ENCODE results near the gene CLASP1.
A peak's percentile ranks its signal among the peaks of the same experiment; 100 is the strongest.

The CLASP1 gene

DNA sequence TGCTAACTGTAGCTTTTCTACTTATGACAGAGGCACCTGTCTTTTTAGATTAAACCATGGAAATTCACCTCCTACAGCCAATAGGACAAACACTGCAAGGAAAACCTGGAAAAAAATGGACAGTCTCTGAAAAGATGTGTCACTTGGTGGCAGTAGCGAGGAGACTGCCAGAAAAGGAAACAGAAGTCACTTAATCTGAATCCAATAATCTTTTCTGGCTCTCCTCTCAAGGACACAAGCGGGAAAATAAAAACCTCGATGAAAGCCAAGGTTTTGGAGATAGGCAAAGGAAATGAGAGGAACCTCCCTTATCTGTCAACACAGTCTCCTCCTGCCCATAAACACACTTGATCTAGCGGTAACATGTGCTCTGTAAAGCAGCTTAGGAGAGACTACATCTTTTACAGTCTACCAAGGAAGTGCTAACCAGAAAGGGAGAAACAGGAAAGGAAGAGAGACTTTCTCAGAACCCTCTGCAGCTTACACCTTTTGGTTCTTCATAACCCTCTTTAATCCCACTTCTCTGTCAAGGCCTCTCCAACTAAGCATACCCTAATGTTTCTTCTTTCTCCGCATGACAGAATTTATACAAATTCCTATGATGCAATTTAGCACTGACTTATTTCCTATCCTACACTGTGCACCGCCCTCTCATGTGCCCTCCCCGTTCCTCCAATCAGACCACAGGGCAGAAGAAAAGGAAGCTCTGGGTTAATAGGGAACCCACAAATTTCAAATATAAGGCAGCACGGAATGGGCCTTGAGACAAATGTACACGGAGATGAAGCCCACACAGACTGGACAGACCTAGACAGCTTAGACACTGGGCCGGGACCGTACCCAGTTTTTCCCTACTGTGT, 52.8 kb downstream of the CLASP1 start:
- DNase-seq (ENCODE audit: low spot score in 2 of 2), result peak; percentile 12 to 29
- H3K9me3 Mint-ChIP-seq, result no peaks in the 10 kb centered on the region

DNA sequence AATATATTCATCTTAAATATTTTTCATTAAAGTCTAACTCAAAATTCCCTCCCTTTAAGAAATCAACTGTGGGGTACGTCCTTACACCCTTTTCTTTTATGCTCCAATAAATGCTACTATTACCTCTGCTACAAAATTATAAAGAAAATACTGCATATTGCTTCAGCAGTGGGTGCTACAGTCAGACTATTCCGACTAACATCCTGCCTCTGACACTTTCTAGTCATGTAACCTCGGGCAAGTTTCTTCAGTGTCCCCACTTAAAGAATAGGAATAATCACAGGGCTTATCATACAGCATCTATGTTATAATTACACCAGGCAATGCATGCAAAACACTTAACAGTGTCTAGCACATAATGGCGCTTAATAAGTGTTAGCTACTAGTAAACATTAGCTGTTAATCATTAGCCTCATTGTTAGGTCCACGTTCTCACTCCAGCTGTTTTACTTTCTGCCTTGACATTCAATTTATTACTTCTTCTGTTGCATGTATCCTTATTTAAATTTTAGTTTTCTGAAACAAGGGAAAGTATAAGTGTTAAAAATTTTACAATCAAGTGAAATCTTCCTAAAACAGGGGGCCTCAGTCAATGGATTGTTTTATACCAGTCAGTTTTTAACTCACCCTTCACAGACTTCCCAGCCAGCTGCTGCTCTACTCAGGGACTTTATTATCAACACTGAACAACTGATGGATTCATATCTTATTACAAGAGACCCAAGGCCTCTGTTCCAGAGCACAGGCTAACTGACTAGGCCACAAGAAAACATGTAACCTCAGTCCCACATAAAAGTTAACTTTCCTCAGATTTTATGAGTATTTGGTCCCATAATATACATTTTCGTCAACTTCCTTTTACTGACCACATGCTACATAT, 54.0 kb downstream of the CLASP1 start:
- H3K27me3 Mint-ChIP-seq, result no peaks in the 10 kb centered on the region
- ATAC-seq (ENCODE audit: low read depth) (no peak), DNase-seq (ENCODE audit: low spot score in 2 of 2) (no peak)
- H3K4me1 Mint-ChIP-seq, result peaks cover 26% of the 10 kb centered on the region
- no peaks in the 10 kb centered on the region for H3K9me3 Mint-ChIP-seq
- peaks cover 3% of the 10 kb centered on the region for H3K36me3 Mint-ChIP-seq
- H3K4me3 Mint-ChIP-seq, result no peak overlapping the region
- H3K27ac Mint-ChIP-seq, result peak overlapping the region; percentile 68

More for the DNA sequence above, 52.8 kb downstream of the CLASP1 start:
- Mint-ChIP-seq H3K27ac (peak overlapping the region; percentile 68), H3K4me1 (peaks cover 30% of the 10 kb centered on the region), H3K27me3 (no peaks in the 10 kb centered on the region), H3K4me3 (peak overlapping the region; percentile 28), H3K36me3 (peaks cover 3% of the 10 kb centered on the region)
- ATAC-seq (ENCODE audit: low read depth), result peak; percentile 94

DNA sequence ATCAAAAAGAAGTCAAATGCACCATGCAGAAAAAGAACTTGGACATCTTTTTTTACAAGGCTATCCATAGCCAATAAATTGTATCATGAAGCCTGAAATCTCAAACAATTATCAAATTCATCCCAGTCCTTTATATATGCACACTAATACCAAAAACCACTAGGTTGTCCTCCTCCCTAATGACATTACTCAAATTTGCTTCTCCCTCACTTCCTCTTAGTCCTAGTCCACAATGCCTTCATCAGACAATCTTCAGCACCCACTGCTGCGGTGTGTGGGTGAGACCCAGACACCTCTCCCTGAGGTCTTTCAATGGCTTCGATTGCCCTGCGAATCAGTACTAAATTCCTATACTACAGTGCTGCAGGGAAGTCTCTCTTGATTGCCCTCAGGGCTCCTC, 58.1 kb downstream of the CLASP1 start:
- Mint-ChIP-seq H3K27ac (peak overlapping the region; percentile 51), H3K4me3 (no peak overlapping the region), H3K4me1 (peaks cover 22% of the 10 kb centered on the region), H3K36me3 (peaks cover 10% of the 10 kb centered on the region), H3K27me3 (no peaks in the 10 kb centered on the region), H3K9me3 (no peaks in the 10 kb centered on the region)
- ATAC-seq (ENCODE audit: low read depth) (no peak), DNase-seq (ENCODE audit: low spot score in 2 of 2) (no peak)

DNA sequence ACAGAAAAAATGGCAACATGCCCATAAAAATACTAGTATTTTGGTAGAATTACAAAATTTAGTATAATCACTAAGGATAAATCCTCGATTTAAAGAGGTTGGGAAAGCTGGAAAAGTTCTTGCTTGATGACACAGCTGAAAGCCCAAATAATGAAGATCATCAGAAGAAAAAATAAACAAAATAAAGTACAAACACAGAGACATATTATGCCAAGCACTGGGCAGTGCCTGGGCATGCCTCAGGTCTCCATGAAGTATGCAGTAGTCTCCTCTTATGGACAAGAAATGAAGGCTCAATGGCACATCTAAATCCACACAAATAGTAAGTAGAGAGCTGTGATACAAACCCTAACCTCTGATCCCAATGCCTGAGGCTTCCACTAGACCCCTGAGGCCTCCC, 60.9 kb downstream of the CLASP1 start:
- H3K4me3 Mint-ChIP-seq, result no peak overlapping the region
- H3K27ac Mint-ChIP-seq, result no peak overlapping the region
- peaks cover 15% of the 10 kb centered on the region for H3K36me3 Mint-ChIP-seq
- H3K4me1 Mint-ChIP-seq, result peaks cover 23% of the 10 kb centered on the region
- no peak for ATAC-seq (ENCODE audit: low read depth)
- no peaks in the 10 kb centered on the region for H3K27me3 Mint-ChIP-seq
- DNase-seq (ENCODE audit: low spot score in 2 of 2), result no peak
- no peaks in the 10 kb centered on the region for H3K9me3 Mint-ChIP-seq

DNA sequence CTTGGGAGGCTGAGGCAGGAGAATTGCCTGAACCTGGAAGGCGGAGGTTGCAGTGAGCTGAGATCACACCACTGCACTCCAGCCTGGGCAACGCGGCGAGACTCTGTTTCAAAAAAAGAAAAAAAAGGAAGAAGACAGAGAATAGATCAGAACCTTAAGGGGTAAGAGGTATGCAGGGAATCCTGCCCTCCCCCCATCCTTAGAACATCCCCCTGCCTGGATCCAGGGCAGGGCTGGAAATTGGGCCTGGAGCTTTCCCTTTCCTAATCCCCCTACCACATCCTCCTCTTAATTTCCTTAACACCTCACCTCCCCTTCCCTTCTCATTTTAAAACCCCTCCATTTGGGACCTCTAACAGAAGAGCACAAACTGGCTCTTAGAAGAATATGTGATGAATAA, 62.1 kb downstream of the CLASP1 start:
- H3K4me3 Mint-ChIP-seq, result no peak overlapping the region
- H3K27ac Mint-ChIP-seq, result no peak overlapping the region
- H3K36me3 Mint-ChIP-seq, result peaks cover 16% of the 10 kb centered on the region
- DNase-seq (ENCODE audit: low spot score in 2 of 2) (no peak), ATAC-seq (ENCODE audit: low read depth) (no peak)
- H3K9me3 Mint-ChIP-seq, result no peaks in the 10 kb centered on the region
- no peaks in the 10 kb centered on the region for H3K27me3 Mint-ChIP-seq
- peaks cover 27% of the 10 kb centered on the region for H3K4me1 Mint-ChIP-seq

DNA sequence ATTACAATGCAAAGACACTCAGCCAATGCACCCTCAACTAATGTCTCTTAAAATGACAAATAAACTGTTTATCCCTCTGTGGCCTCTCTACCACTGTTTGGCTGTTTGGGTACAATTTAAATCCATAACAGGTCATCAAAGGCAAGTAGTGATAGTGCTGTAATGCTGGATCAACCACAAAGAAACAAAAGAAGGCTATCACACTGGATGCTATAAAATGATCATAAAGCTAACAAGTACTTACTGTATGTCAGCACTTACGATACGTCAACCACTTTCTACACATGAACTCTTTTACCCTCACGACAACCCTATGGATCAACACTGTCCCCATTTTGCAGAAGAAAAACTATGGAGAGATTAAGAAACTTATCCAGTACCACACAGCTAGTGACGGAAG, 64.5 kb downstream of the CLASP1 start:
- no peaks in the 10 kb centered on the region for H3K9me3 Mint-ChIP-seq
- H3K4me1 Mint-ChIP-seq, result peaks cover 19% of the 10 kb centered on the region
- no peaks in the 10 kb centered on the region for H3K27me3 Mint-ChIP-seq
- ATAC-seq (ENCODE audit: low read depth), result no peak
- H3K4me3 Mint-ChIP-seq, result no peak overlapping the region
- no peak overlapping the region for H3K27ac Mint-ChIP-seq
- DNase-seq (ENCODE audit: low spot score in 2 of 2), result no peak
- H3K36me3 Mint-ChIP-seq, result peaks cover 15% of the 10 kb centered on the region

DNA sequence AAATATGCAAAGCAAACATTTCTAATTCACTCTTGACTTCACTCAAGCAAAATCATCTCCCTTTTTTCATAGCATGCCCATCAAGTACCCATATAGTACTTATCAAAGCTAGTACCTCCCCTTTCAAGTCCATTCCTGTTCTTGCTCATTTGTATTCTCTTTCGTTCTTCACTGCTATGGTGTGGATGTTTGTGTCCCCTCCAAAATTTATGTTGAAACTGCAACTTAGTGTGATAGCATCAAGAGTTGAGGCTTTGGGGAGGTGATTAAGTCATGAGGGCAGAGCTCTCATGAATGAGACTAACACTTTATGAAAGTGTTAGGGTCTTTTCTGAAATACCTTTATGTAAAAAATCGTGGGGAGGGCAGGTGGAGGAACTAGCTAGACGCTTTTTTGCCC, 65.7 kb downstream of the CLASP1 start:
- H3K4me3 Mint-ChIP-seq, result no peak overlapping the region
- no peak overlapping the region for H3K27ac Mint-ChIP-seq
- ATAC-seq (ENCODE audit: low read depth) (no peak), DNase-seq (ENCODE audit: low spot score in 2 of 2) (no peak)
- no peaks in the 10 kb centered on the region for H3K9me3 Mint-ChIP-seq
- H3K36me3 Mint-ChIP-seq, result peaks cover 14% of the 10 kb centered on the region
- H3K27me3 Mint-ChIP-seq, result no peaks in the 10 kb centered on the region
- peaks cover 22% of the 10 kb centered on the region for H3K4me1 Mint-ChIP-seq

DNA sequence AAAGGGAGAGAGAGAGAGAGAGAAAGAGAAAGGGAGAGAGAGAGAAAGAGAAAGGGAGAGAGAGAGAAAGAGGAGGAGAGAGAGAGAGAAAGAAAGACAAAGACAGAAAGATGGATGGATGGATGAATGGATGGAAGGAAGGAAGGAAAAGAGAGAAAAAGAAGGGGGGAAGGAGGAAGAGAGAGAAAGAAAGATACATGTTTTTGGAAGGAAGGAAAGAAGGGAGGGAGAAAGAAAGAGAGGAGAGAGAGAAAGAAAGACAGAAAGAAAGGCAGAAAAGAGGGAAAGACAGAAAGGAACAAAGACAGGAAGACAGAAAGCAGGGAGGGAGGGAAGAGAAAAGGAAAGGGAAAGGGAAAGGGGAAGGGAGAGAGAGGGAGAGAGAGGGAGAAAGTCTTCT, 67.0 kb downstream of the CLASP1 start:
- Mint-ChIP-seq H3K9me3 (no peaks in the 10 kb centered on the region), H3K27ac (no peak overlapping the region), H3K4me1 (peaks cover 21% of the 10 kb centered on the region), H3K4me3 (no peak overlapping the region), H3K27me3 (no peaks in the 10 kb centered on the region), H3K36me3 (peaks cover 10% of the 10 kb centered on the region)
- no peak for ATAC-seq (ENCODE audit: low read depth)
- DNase-seq (ENCODE audit: low spot score in 2 of 2), result no peak

DNA sequence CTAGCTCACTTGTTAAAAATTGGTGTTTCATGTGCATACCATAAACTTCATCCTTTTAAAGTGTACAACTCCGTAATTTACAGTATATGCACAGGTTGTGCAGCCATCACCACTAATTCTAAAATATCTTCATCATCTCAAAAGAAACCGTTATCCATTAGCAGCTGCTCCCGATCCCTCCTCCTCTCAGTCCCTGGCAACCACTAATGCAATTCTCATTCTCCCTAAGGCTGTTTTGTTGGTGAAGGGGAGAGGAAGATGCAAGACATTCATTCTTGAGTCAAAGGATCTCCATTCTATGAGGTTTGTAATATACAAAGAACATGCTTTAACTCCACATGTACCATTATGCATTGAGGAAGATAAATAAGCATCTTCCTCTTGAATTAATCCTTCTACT, 70.0 kb downstream of the CLASP1 start:
- H3K36me3 Mint-ChIP-seq, result peaks cover 6% of the 10 kb centered on the region
- ATAC-seq (ENCODE audit: low read depth) (no peak), DNase-seq (ENCODE audit: low spot score in 2 of 2) (no peak)
- no peak overlapping the region for H3K27ac Mint-ChIP-seq
- no peak overlapping the region for H3K4me3 Mint-ChIP-seq
- no peaks in the 10 kb centered on the region for H3K27me3 Mint-ChIP-seq
- peaks cover 20% of the 10 kb centered on the region for H3K4me1 Mint-ChIP-seq
- H3K9me3 Mint-ChIP-seq, result no peaks in the 10 kb centered on the region

DNA sequence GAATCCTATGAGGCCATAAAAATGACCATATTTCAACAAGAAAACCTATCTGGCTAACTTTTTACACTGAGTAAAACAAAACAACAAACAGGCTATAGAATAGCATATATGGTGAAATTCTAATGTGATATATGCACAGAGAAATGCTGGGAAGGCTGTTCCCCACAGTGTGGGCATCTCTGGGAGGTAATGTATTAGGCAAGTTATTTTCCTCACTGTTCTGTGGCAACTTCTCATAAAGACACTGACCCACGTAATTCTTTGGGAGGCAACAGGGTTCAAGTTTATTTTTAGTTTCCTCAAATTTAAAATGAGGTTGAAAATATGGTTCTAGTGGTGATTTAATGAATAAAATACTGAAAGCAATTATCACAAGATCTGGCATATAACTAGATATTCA, 71.9 kb downstream of the CLASP1 start:
- H3K36me3 Mint-ChIP-seq, result peaks cover 5% of the 10 kb centered on the region
- DNase-seq (ENCODE audit: low spot score in 2 of 2) (no peak), ATAC-seq (ENCODE audit: low read depth) (no peak)
- no peak overlapping the region for H3K27ac Mint-ChIP-seq
- H3K9me3 Mint-ChIP-seq, result no peaks in the 10 kb centered on the region
- no peaks in the 10 kb centered on the region for H3K27me3 Mint-ChIP-seq
- no peak overlapping the region for H3K4me3 Mint-ChIP-seq
- peaks cover 14% of the 10 kb centered on the region for H3K4me1 Mint-ChIP-seq

DNA sequence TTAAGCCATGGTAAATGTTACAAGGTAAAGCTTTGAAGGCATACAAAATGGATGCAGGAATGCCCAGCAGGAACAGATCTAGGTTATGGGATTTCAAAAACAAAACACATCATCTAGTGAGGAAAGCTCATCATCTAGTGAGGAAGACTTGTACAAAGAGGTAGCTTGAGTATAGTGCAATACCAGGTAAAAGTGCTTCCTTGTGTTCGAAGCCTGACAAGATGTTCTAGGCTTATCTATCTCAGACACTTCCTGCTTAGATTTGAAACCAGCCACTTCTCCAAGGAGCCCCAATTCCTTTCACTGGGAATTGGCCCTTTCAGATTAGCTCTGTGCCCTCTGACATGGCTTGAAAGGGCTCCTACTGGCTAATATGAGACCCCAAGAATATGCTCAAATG, 73.0 kb downstream of the CLASP1 start:
- H3K9me3 Mint-ChIP-seq, result no peaks in the 10 kb centered on the region
- H3K27me3 Mint-ChIP-seq, result no peaks in the 10 kb centered on the region
- ATAC-seq (ENCODE audit: low read depth) (no peak), DNase-seq (ENCODE audit: low spot score in 2 of 2) (no peak)
- H3K36me3 Mint-ChIP-seq, result peaks cover 6% of the 10 kb centered on the region
- H3K27ac Mint-ChIP-seq, result no peak overlapping the region
- peaks cover 14% of the 10 kb centered on the region for H3K4me1 Mint-ChIP-seq
- no peak overlapping the region for H3K4me3 Mint-ChIP-seq

DNA sequence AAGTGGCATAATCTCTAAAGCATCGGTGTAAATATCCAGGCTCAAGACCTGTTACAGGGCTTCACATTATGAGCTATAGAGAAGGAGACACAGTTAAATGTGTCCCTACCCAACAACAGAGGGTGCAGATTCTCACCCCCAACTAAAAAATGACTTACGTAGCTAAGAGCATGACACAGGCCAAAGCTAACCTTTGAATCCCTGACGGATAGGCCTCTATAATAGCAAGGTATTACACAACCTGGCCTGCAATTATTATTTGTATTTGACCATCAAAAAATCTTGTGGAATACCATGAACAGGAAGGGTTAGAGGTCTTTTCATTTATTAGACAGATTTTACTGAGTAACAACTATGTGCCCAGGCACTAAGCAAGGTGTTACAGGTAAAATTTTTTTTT, 73.5 kb downstream of the CLASP1 start:
- Mint-ChIP-seq H3K9me3 (no peaks in the 10 kb centered on the region), H3K27ac (no peak overlapping the region), H3K27me3 (no peaks in the 10 kb centered on the region), H3K4me3 (no peak overlapping the region), H3K4me1 (peaks cover 13% of the 10 kb centered on the region), H3K36me3 (peaks cover 6% of the 10 kb centered on the region)
- DNase-seq (ENCODE audit: low spot score in 2 of 2) (no peak), ATAC-seq (ENCODE audit: low read depth) (no peak)

DNA sequence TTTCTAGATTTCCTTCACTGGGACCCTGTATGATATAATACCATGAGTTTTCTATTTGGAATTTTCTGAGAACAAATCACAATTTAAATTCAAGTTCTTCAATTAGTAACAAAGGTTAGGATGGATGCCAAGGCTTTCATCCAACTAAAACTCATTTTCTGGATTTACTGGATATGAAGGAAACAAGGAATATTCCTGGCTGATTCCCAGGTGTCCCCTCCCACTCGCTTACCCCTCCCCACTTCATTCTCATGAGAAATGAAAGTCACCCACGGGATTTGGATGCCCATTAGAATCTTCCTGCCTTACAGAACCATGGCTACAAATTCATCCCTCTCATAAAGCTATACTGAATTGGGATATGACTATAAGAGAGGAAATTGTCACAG, 78.6 kb downstream of the CLASP1 start:
- no peaks in the 10 kb centered on the region for H3K27me3 Mint-ChIP-seq

DNA sequence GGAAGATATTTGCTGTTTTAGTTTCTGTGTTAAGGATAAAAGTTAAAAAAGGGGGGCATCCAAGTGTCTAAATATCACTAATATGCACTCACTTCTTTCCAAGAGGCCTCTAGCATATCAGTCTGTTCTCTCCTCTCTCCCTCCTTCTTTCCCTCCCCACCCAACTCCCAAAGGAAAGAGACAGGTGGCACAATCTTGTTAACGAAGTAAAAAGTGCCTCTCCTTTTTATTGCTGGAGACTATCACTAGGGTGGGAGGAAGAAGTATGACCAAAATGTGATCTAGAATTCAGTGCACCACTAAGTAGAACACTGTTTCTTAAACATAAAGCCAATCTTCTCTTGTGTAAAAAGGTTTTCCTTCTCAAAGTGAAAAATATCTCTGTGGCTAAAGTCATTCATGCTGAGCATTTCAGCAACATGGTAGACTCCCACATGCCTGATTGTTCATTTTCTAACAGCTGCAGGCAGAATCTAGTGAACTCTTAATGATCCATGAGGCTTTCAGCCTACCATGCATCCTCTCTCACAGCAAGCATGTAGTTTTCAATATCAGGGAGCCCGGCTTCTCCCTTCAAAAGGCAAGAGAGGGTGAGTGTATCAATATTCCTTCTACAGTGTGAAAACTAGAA, 79.1 kb downstream of the CLASP1 start:
- H3K4me1 Mint-ChIP-seq, result peaks cover 13% of the 10 kb centered on the region
- no peak overlapping the region for H3K27ac Mint-ChIP-seq
- H3K9me3 Mint-ChIP-seq, result no peaks in the 10 kb centered on the region
- H3K4me3 Mint-ChIP-seq, result no peak overlapping the region
- no peak for ATAC-seq (ENCODE audit: low read depth)
- no peak for DNase-seq (ENCODE audit: low spot score in 2 of 2)
- H3K36me3 Mint-ChIP-seq, result peaks cover 16% of the 10 kb centered on the region
- H3K27me3 Mint-ChIP-seq, result no peaks in the 10 kb centered on the region

More for the DNA sequence above, 78.6 kb downstream of the CLASP1 start:
- Mint-ChIP-seq H3K27ac (no peak overlapping the region), H3K9me3 (no peaks in the 10 kb centered on the region), H3K4me3 (no peak overlapping the region), H3K4me1 (peaks cover 10% of the 10 kb centered on the region), H3K36me3 (peaks cover 13% of the 10 kb centered on the region)
- ATAC-seq (ENCODE audit: low read depth) (no peak), DNase-seq (ENCODE audit: low spot score in 2 of 2) (no peak)
